Cardiac muscle cell (in vitro differentiated cells and primary cell): Measurements from ENCODE around the gene LTB4R. TPM values are rescaled to one million over a fixed set of nuclear protein-coding genes. Genes with fewer than 3 reads are reported as not detected.

ENCODE experiments used
- DNase-seq, 2 donors: peaks; one replicate each; pipeline versions ENCODE4 v3.0.0 to v3.0.0-alpha.2; 2010 to 2017; ENCODE audit warnings: low read depth in 1 of 2, low spot score in 1 of 2
- H3K27ac ChIP-seq: fragments of 200-600 bp; sonication (generic); 2 replicates; pipeline ENCODE4 v1.5.1; 2016
- H3K27me3 ChIP-seq: fragments of 200-600 bp; sonication (generic); 2 replicates; pipeline ENCODE4 v1.6.0; 2016; ENCODE audit warnings: control low read depth
- H3K36me3 ChIP-seq: fragments of 200-600 bp; sonication (generic); 2 replicates; pipeline ENCODE4 v1.5.1; 2016; ENCODE audit warnings: control low read depth
- H3K4me1 ChIP-seq: fragments of 200-600 bp; sonication (generic); 2 replicates; pipeline ENCODE4 v1.8.1; 2017; ENCODE audit warnings: low read depth, mild to moderate bottlenecking, mixed run types
- H3K4me3 ChIP-seq: fragments of 200-600 bp; sonication (generic); 2 replicates; pipeline ENCODE4 v1.5.1; 2016; ENCODE audit warnings: mild to moderate bottlenecking
- H3K9me3 ChIP-seq: fragments of 200-600 bp; sonication (generic); 2 replicates; pipeline ENCODE4 v1.5.1; 2017; ENCODE audit warnings: low read depth, mild to moderate bottlenecking, control low read depth
- polyA plus RNA-seq: library from polyadenylated mRNA; unstranded; fragments of >200 nt; fragmentation: Nextera tagmentation; extraction: Ambion mirVana; gene quantifications from 2 replicates; pipeline ENCODE4 v1.2.1, GENCODE V29; 2016
- total RNA-seq: library from RNA; depleted of rRNA; stranded (reverse); fragments of >200 nt; gene quantifications from 2 replicates; pipeline ENCODE4 v1.2.3, GENCODE V29; 2016
- TF ChIP-seq, protein P1 (sequence below): IDR thresholded peaks from 2 replicates; pipeline ENCODE4 v1.5.1; 2012; ENCODE audit warnings: low read depth, mild to moderate bottlenecking, low read length

The LTB4R gene, protein sequence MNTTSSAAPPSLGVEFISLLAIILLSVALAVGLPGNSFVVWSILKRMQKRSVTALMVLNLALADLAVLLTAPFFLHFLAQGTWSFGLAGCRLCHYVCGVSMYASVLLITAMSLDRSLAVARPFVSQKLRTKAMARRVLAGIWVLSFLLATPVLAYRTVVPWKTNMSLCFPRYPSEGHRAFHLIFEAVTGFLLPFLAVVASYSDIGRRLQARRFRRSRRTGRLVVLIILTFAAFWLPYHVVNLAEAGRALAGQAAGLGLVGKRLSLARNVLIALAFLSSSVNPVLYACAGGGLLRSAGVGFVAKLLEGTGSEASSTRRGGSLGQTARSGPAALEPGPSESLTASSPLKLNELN
- total RNA-seq (8.5 and 8.8 TPM in 2 replicates), polyA plus RNA-seq (2.0 and 2.7 TPM in 2 replicates)

DNA sequence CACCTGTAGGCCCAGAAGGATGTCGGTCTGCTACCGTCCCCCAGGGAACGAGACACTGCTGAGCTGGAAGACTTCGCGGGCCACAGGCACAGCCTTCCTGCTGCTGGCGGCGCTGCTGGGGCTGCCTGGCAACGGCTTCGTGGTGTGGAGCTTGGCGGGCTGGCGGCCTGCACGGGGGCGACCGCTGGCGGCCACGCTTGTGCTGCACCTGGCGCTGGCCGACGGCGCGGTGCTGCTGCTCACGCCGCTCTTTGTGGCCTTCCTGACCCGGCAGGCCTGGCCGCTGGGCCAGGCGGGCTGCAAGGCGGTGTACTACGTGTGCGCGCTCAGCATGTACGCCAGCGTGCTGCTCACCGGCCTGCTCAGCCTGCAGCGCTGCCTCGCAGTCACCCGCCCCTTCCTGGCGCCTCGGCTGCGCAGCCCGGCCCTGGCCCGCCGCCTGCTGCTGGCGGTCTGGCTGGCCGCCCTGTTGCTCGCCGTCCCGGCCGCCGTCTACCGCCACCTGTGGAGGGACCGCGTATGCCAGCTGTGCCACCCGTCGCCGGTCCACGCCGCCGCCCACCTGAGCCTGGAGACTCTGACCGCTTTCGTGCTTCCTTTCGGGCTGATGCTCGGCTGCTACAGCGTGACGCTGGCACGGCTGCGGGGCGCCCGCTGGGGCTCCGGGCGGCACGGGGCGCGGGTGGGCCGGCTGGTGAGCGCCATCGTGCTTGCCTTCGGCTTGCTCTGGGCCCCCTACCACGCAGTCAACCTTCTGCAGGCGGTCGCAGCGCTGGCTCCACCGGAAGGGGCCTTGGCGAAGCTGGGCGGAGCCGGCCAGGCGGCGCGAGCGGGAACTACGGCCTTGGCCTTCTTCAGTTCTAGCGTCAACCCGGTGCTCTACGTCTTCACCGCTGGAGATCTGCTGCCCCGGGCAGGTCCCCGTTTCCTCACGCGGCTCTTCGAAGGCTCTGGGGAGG is at the start of gene LTB4R:
TSS of gene LTB4R (plus strand) at position 857 of the 959 bp plus-strand sequence. CDS start 4,150 bp downstream, outside the sequence.
- DNase-seq = peak in 1 of 2 donors; percentile 88
- TF ChIP-seq, protein P1, sequence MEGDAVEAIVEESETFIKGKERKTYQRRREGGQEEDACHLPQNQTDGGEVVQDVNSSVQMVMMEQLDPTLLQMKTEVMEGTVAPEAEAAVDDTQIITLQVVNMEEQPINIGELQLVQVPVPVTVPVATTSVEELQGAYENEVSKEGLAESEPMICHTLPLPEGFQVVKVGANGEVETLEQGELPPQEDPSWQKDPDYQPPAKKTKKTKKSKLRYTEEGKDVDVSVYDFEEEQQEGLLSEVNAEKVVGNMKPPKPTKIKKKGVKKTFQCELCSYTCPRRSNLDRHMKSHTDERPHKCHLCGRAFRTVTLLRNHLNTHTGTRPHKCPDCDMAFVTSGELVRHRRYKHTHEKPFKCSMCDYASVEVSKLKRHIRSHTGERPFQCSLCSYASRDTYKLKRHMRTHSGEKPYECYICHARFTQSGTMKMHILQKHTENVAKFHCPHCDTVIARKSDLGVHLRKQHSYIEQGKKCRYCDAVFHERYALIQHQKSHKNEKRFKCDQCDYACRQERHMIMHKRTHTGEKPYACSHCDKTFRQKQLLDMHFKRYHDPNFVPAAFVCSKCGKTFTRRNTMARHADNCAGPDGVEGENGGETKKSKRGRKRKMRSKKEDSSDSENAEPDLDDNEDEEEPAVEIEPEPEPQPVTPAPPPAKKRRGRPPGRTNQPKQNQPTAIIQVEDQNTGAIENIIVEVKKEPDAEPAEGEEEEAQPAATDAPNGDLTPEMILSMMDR = peak; percentile 28

DNA sequence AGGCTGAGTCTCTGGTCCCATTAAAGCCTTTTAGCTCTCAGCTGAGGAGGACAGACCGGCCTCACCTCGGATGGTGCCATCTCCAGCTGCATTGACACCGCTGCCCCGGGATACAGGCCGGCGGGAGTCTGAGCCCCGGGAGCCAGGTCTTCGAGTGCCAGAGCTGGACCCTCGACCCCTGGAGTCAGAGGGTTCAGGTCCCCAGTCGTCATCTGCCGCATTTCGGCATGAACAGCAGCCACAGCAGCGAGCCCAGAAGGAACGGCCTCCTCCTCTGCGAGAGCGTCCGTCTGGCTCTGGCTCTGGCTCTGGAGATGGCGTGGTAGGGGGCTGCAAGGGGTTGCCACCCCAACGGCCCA is 49.4 kb upstream of the LTB4R start:
- no peak for DNase-seq
- H3K27ac ChIP-seq = no peak overlapping the region
- H3K36me3 ChIP-seq = no peaks in the 10 kb centered on the region
- H3K9me3 ChIP-seq = no peaks in the 10 kb centered on the region
- H3K27me3 ChIP-seq = no peaks in the 10 kb centered on the region
- H3K4me3 ChIP-seq = no peak overlapping the region
- TF ChIP-seq, protein P1 = no peak
- H3K4me1 ChIP-seq = peaks cover 11% of the 10 kb centered on the region

More for the DNA sequence above, at the start of gene LTB4R:
- Histone ChIP-seq H3K27ac (no peak within 1 kb of the TSS), H3K27me3 (no peaks in the 10 kb centered on the region), H3K4me1 (no peaks in the 10 kb centered on the region), H3K36me3 (no peaks in the 10 kb centered on the region), H3K9me3 (no peaks in the 10 kb centered on the region), H3K4me3 (no peak within 1 kb of the TSS)

DNA sequence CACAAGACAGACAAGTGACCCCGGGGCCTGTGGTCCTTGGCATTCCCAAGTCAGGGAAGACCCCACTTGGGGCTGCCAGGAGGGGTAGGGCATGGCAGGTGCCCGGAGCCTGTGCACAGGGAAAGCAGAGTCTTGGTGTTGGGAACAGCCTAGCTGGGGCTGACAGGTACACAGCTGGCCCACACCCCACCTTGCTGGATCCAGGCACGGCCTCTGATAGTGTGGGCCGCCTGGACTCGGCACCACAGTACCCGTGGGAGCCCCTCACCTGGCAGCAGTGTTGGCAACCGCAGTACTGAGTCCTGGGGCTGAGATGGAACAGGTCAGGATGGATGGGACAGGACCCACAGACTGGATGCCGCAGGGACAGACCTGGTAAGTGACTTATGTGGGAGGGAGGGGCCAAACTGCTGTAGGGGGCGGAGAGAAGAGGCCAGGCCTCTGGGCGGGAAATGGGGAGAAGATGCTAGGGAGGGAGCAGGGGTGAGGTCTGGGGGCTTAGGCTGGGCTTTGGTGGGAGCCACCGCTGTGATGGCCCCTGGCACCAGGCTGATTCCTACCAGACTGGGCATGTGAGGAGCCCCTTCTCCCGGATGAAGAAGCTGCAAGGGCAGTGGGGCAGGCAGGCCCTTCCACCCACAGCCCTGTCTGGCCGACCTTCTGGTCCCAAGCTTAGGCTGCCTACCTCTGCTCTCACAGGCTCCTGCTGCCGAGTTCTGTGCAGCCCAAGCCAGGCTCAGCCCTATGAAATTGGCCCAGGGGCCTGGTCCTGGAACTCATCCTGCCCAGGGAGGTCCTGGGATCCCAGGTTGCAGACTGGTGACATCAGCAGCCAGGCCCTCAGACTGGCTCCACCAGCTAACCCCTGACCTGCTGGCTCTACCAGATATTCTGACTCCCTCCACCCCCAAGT is 48.2 kb upstream of the LTB4R start, which contains the start of gene TGM1:
TSS of gene TGM1 (minus strand) at position 357 of the 913 bp plus-strand sequence. CDS start 825 bp downstream, outside the sequence.
- DNase-seq = no peak
- H3K4me1 ChIP-seq = no peaks in the 10 kb centered on the region
- no peak within 1 kb of the TSS for H3K27ac ChIP-seq
- TF ChIP-seq, protein P1 = no peak
- H3K9me3 ChIP-seq = no peaks in the 10 kb centered on the region
- no peaks in the 10 kb centered on the region for H3K27me3 ChIP-seq
- no peak within 1 kb of the TSS for H3K4me3 ChIP-seq
- no peaks in the 10 kb centered on the region for H3K36me3 ChIP-seq

DNA sequence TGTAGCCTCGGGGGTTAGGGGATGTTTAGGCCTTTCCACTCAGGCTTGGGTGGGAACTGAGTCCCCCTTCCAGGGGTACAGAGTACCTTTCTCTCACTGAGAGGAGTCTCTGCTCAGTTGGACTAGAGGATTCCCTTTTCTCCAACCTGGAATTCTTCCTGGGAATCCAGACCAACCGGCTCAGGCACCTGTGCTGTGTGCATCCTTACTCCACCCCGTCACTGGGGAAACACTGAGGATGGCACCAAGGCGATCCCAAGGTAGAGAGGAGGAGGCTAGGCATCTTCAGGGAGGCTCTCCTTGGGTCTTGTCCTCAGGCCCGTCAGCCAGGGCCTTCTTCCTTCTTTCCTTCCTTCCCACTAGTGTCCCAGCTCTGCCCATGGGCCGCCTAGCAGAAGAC is 47.5 kb upstream of the LTB4R start:
- Histone ChIP-seq H3K9me3 (no peaks in the 10 kb centered on the region), H3K4me1 (no peaks in the 10 kb centered on the region), H3K36me3 (no peaks in the 10 kb centered on the region), H3K27me3 (no peaks in the 10 kb centered on the region), H3K4me3 (no peak overlapping the region), H3K27ac (no peak overlapping the region)
- DNase-seq = no peak
- TF ChIP-seq, protein P1 = no peak

DNA sequence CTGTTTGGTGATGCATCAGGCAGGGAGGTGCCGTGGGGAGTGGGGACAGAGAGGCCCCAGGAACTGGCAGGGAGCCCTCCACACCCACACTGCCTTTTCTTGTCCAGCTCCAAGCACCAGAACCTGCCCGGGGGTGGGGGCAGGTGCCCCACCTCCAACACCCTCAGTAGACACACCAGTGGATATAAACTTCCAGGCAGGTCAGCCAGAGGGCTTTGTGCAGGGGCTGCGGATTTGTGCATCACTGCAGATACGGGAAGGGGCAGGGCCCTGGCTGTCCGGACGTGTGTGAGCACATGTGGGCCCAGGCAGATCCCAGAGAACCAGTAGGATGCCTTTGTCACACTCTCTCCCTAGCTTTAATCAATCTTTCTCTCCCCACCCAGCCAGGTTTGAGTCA is 47.0 kb upstream of the LTB4R start:
- Histone ChIP-seq H3K9me3 (no peaks in the 10 kb centered on the region), H3K4me3 (no peak overlapping the region), H3K4me1 (no peaks in the 10 kb centered on the region), H3K27me3 (no peaks in the 10 kb centered on the region), H3K36me3 (no peaks in the 10 kb centered on the region), H3K27ac (no peak overlapping the region)
- TF ChIP-seq, protein P1 = no peak
- no peak for DNase-seq
